GM12891 (cell line): ENCODE measurements around the gene MRPS2.

ENCODE experiments used
- POLR2A ChIP-seq: IDR thresholded peaks from 2 replicates; pipeline ENCODE4 v1.6.1; 2011; ENCODE audit warnings: low read depth, low read length, control low read depth
- POLR2AphosphoS5 ChIP-seq: IDR thresholded peaks from 2 replicates; pipeline ENCODE4 v1.6.1; 2011; ENCODE audit warnings: low read depth, low read length, control low read depth

GRCh38 chr9:135456436-135457104 lies 43.9 kb upstream of the MRPS2 start:
- no peak for TF ChIP-seq POLR2AphosphoS5
- no peak for TF ChIP-seq POLR2A
